Left hindlimb (tissue), 1 donor: ENCODE results near the gene SEMA6C.

ENCODE experiments used
- DNase-seq: peaks from one replicate; pipeline ENCODE4 v3.0.0-alpha.2; 2018

The SEMA6C gene

DNA sequence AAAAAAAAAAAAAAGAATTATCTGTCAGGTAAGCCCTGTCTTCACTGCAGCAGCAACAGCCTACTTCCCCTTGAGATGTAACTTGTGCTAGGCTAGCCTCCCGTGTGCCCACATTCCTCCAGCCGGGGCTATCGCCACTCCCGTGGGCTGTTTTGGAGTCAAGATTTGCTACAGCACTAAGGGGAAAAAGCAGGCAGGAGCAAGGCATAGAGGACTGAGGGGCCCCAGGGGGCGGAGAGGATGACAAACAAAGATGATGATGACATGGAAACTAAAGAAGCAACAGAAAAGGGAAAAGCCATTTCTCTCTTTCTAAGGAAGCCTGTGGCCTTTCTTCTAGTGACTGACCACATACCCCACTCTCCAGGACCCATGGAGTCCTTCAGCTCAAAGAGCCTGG, 11.9 kb upstream of the SEMA6C start:
- DNase-seq = no peak

DNA sequence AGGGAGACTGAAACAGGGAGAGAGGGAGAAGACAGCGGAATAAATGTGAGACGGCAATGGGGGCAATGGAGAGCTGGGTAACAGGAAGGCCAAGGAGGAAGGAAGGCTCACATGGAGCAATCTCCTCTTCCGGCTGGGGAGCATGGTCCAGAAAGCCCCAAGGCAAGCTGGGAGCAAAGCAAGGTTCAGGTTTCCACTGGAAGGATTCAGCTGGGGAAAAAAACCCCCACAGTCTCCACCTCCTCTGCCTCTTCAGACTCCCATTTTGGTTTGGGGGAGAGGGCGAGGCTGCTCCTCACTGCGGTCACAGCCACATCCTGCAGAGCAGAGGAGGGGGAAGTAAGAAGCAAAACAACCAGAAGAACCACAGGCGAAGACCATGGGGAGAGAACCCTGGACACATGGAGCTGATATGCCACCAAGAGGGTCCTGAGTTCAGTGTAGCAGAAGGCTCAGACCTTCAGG, 10.7 kb upstream of the SEMA6C start:
- DNase-seq = no peak

DNA sequence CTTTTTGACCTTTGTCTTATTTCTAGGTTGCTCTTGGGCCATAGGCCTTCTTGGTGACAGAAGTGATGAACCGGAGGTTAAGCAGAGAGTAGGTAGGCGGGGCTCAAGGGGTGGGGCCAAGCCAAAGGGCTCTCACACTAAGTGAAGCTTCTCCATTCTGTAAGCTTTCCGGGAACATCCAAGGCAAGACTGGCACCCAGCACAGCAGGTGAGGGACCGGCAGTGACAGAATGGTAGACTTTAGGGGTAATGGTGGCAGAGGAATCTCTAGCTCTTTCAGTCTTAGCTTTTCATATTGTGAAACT, 10.0 kb upstream of the SEMA6C start, which contains the start of gene TNFAIP8L2:
TSS of gene TNFAIP8L2 (plus strand) at position 135 of the 305 bp plus-strand sequence. CDS start 2,049 bp downstream, outside the sequence.
- no peak for DNase-seq

DNA sequence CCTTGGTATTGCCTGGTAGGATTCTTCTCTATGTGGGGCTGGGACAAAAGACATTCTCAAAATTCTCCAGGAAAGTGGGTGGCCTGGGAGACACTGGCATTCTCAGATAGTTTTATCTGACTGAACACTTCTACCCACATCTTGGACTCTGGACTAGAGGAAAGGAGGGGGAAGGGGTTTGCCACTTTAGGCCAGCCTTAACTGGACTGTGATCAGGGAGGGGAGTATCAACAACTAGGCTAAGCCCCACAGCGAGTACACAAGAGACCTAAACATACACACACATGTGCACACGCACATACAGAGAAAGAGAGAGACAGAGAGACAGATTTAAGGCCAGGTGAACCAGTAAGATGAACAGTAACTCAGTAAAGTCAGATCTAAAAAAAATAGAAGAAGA, 1.2 kb upstream of the SEMA6C start:
- no peak for DNase-seq

DNA sequence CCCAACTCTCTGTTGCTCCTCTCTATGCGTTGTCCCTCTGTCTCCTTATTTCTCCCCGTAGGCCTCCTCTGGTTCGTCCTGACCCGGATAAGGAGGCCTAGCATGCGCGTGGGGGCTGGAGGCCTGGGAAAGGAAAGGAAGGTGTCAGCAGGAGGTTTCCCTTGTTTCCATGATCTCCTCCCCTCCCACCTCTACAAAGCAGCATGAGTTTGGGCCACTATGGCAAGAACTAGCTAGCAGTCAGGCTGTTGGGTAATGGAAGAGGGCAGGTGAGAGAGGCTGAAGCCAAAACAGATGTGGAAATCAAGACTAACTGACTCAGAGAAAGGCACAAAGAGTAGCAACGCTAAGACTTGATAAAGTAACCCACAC, 687 bp upstream of the SEMA6C start:
- no peak for DNase-seq

DNA sequence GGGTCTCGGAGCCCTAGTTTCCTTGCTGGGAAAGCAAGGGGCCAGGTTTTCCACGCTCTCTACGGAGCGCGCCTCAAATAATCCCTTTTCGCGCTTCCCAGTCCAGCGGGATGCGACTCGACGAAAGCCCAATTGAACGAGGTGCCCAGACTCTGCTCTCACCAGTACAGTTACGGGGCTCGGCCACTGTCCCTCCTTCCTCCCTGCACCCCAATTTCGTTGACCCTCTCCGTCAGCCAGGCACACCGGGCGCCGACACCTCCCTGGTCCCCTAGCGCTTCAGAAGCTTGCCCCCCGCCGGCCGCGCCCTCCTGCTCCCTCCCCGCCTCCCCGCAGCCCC, 389 bp downstream of the SEMA6C start:
- no peak for DNase-seq

DNA sequence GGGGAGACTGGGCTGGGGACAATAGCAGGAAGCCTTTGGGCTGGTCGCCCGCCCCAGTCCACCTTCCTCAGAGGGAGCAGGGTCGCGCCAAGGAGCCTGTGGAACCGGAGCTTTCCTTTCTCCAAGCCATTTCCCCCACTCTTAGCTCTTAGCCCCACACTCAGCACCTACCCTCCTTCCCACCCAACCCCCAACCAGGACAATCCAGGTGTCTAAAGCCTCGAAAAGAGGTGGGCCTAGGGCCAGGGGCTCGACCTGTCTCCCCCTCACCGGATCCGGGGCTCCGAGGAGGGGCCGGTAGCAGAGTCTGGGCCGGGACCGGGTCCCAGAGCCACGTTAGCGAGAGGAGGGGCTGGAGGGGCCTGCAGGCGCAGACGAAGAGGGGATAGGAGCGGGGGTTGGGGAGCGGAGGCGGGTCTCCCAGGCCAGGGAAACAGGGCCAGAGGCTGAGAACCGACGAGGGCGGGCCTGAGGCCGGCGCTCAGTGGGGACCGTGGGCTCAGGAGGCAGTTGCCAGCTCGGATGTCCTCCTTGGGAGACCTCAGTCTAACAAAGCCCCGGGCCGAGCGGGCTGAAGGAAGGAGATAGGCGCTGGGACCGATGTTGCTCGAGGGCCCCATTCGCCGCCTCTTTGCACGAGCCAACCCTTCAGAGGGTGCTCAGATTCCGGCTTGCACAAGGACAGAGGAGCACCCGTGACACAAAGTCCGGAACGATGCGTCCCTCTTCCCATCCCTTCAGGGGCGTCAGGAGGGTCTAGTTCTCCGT, 943 bp downstream of the SEMA6C start:
- peak; percentile 63 for DNase-seq

DNA sequence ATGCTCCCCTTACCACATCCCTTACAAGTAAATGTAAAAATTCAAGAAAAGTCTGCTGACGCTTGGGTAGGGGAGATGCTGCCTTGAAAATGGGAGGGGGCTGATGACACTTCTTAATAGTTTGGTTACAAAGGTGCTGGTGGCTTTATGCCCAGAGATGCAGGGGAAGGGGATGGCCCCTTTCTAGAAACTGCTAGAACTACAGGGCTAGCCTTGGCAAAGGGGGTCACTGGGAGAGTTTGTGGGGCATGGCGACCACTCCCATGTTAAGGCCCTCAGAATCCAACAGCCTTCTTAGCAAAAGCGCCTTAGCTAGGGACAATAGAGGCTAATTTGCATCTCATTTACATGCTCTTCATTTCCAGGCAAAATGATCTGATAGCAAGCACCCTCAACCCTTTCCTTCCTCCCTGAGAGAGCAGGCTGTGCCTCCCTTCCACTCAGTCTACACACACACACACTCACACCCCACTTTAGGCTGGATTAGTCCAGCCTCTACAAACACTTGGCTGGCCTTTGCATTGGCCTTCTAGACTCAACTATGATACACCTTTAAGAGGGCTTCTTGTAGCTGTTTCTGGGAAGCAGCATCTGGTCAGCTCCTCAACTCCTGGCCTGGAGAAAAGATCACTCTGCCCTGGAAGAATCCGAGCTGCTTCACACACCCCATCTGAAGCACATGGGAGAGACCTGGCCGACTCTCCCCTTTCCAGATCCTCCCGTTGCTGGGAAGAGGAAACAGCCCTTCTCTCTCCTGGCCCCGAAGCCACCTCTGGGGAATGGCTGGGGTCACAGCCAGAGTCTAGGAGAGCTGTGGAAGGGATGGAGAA, 1.7 kb downstream of the SEMA6C start:
- peak; percentile 74 for DNase-seq

DNA sequence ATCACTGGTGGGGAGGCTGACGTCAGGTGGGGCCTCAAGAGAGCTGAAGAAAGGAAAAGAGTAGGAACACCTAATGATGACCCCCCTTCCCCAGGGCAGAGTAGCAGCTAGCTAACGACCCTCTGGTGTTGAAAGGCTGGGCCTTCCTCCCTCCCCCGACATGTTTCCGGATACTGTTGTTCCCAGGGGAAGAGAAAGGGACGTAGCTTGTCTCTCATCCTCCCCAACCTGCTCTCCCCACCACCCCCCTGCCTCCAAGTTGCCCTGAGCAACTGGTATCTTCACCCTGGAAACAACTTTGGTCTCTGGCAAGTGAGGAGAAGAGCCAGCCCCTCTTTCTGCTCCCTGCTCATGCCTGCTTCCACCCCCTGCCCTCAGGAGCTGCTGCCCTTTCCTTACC, 2.4 kb downstream of the SEMA6C start:
- no peak for DNase-seq

DNA sequence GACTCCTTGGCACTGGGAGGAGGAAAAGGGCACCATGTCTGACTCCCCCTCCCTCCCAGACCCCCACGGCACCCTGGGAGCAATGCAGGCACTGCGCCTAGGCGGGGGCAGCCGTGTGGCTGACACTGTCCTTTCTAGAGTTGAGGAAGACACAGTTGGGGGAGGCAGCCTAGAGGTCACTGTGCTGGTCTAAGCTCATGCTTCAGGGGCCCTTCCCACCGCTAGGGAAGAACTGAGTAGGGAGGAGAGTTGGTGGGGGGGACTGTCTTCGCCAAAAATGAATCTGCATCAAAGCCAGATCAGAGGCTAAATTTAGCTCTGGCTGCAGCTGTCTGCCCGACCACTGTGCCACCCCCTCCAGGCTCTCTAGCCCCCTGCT, 3.4 kb downstream of the SEMA6C start:
- no peak for DNase-seq

DNA sequence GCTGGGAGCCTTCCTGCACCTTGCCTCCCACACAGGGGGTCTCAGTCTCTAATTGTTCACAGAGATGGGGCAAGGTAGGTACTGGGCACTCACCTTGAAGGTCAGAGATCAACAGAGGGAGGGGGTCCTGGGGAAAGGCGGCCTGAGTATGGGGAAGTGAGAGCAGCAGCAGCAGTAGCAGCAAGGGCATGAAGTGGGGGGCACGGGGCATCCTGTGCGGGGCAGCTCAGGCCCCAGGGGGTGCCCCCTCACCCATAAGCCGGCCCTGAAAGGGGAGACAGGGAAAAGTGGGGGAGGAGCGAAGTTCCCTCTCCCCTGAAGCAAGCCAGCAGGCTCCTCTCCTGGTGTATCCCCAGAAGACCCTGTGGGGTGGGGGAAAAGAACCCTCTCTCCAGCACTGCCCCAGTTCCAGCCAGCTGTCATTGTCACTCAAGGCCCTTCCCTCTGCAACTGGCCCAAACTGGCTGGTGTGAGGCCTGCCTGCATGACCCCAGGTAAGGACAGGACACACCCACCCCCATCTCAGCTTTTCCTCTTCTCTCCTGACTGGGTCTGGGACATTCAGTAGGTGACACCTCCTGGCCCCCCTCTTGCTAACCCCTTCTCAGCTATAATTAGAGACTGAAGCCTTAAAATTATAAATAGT, 3.9 kb downstream of the SEMA6C start:
- DNase-seq = no peak

DNA sequence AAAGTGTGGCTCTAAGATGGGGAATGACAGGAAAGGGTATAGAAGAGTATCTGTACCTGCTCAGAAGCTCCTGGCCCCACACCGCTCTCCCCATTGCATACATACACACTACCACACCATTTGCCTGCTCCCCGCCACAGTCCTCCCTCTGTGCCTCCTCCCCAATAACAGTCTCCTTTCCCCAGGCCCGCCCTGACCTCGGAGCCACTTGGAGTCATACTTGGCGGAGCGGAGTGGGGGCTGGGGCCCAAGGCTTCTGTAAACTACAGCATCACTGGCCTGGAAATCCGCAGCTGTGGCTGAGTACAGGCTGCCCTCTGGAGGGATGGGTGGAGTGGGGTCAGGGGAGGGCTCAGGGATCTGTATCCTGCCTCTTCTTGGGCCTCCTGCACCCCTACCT, 8.6 kb downstream of the SEMA6C start:
- DNase-seq = no peak

DNA sequence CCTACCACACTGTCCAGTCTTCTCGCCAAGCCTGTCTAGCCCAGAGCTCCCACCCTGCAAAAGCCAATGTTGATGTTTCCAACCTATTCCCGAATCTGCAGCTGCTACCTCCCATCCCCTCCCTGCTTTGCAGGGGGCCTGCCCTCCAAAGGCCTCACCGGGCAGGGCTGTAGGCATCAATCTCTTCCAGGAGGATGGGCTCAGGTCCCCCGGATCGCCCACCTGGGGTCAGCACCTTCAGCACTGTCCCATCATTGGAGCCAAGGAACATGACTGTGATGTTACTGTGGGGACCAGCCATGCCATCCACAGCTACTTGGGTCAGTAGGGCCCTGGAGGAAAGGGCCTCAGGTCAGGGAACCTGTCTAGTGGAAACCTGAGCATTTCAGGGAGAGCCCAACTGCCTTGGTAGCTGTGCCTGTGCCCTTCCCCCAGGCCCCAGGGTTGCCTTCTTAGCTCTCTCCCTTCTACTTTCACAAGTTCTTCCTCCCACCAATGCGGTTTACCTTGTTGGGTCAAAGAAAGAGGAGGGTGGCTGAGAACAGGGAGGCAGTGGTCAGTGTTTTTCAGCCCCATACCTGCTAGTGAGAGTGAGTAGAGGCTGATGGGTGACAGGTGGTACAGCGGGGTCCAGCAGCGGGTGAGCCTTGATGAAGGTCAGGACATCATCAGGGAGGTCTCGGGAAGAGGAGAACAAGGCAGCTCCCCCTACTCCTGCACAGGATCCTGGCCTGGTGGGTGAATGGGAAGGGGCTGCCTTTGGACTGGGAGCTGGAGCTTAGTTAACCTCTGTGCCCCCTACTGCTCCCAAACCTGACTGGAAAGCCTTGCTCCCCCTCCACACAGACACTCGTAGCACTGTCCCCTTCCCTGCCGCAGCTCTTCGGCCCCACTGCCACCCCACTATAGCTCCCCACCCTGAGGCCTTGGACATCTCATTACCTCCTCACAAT, 10.7 kb downstream of the SEMA6C start:
- DNase-seq = no peak

DNA sequence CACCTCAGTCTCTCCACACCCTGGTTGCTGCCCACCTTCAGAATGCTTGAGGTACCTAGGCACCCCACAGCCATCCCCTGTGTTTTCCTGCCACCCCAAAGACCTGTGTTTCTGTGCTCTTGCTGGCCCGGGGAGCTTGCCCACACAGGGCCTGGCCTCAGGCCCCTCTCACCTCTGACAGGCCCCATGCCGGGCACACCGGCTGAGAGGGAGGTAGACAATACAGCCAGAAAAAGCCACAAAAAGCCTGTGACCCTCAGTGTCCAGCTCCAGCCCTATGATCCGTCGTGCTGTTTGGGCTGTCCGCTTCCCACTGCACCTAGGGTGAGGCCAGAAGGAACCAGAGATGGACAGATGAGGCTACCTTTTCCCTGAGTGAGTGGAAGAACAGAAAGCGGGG, 11.4 kb downstream of the SEMA6C start:
- DNase-seq = no peak

DNA sequence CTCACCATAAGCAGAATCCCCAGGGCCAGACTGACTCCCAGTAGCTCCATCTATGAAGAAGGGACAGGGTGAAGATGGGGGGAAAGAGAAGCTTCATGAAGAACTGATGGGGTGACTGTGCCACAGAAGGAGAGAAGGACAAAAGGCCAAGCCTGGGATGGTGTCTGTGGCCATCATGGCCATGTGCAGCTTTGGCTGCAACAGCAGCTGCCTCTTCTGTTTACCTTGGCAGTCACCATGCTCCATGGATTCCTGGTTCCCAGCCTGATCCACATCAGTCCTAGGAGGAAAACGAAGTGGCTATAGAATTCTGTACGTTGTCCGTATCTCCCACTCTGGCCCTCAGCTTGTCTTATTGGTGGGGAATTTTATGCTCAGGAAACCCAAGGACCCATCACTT, 12.0 kb downstream of the SEMA6C start:
- no peak for DNase-seq

DNA sequence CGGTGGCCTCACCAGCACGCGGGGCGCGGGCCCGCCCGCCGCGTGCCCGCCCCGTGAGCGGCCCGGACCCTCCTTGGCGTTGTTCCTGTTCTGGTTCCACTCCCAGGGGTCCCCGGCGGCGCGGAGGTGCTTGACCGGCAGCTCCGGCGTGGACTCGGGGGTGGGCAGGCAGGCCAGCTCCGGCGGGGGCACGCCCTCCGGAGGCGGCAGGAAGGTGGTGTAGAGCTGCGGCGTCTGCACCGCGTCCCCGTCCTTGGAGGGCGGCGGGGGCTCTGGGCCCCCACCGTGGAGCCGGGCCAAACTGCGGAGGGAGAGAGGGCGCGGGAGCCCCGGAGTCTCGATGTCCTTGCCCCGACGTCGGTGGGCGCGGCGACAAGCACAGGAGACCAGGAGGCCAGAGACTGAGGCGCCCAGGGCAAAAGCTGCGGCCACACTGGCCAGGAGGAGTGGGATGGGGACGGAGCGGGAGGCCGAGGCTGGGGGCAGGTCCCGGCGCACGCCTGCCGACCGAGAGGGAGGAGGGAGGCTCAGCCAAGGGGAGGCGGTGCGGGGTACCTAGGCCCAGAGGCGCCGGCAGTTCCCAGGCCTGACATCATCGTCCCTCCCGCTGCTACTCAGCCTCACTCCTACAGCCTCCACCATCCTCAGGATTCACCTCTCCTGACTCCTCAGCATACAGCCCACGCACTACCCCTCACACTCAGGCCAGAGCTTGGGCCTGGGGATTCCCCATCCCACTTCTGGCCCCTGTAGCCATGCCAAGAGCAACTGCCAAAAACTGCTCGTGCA, 13.2 kb downstream of the SEMA6C start:
- DNase-seq = peak; percentile 43

DNA sequence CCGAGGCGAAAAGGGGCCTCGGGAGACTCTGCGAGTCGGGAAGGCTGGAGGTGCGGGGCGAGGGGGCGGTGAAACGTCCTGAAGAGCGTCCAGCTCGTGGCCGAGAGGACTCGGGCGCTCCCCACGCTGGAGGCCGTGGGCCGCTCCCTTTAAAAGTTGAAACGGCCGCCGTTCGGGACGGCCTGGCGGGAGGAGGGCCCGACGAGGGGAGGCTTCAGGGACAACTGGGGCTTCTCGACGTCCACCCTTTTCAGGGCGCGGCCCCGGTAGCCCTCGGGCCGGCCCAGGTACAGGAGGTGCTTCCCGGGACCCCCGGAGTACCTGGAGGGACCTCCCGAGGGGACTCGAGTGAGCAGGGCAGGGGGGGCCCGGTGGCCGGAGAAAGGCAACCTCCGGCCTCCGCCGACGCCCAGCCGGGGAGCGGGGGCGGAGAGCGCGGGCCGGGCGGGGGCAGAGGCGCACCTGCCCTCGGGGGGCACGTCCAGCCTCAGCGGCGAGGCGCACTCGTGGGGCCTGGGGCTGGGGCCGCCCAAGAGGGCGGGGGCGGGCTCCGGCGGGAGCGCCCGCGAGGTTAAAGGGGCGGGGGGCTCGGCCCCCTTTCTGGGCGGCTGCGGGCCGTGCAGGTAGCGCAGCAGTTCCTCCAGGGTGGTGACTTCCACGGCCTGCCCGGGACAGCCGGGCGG, 14.0 kb downstream of the SEMA6C start:
- DNase-seq = no peak

DNA sequence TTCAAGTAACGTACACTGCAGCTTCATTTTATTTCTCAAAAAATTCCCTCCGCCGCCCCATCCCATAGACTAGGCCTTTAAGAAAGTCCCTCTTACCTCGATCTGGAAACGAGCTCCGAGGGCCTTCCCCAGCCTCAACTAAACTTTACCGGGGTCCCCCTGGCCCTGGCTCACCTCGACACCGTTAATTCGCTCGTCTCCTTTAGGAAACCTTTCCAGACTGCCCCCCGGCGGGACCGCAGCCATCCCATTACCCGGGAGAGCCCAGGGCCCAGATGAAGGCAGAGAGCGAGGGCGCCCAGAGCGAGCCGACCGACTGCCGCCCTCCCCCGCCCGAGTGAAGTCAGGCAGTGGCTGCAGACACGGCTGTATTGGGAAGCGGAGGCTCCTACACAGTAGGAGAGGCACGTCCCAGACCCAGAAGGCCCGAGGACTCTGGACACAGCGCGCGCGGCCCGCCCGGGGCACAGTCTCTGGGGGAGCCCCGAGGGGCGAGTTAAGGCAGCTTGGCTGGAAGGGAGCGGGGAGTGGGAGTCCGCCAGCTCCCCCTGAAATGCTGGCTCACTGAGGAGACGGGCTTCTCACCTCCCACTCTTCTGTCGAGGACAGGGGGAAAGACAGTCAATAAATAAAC, 14.6 kb downstream of the SEMA6C start:
- DNase-seq = peak; percentile 67

DNA sequence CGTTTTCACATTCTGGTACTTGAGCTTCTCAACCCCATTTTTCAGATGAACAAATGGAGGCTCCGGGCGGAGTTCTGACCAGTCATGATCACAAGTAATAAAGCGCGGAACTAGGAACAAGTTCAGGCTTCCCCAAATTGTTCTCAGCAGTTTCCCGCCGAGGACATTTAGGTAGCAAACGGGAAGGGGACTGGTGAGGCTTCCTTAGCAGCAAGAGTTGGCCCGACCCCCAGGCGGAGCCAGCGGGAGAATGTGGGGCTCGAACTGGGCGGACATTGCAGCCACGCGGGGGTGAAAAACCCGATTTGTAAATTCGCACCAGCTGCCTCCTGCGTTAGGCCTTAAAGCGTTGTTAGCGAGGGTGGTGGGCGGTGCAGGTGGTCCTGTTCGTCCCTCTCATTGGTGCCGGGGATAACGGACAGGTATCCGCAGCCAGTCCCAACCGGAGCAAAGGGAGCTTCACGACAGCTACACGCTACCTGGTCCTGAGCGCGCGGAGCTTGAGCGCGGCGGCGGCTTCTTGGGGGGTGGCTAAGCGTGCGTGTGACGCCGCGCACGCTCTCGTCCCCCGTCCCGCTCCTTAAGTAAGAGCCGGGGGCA, 15.3 kb downstream of the SEMA6C start:
- peak; percentile 93 for DNase-seq

DNA sequence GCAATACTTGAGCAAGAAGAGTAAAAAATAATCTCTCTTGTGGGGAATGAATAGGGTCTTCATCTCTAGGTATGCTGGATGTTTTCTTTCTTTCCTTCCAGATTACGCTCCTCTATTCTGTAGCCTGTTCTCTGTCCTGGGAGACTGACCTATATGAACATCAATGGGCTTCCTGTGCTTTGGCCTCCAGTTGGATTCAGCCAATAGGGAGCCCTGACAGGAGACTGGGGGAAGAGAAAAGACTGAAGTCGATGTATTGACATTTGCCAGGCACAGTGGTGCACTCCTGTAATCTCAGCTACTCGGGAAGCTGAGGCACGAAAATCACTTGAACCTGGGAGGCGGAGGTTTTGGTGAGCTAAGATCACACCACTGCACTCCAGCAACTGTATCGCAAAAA, 17.6 kb downstream of the SEMA6C start:
- no peak for DNase-seq
